Esophagus squamous epithelium (tissue), 5 donors: Measurements from ENCODE around the gene PARVG. TPM values are rescaled to one million over a fixed set of nuclear protein-coding genes. Genes with fewer than 3 reads are reported as not detected.

Experiments
- DNase-seq: peaks from one replicate; lab custom pipeline; 2025; lab: John Stamatoyannopoulos, UW
- H3K27ac ChIP-seq, 4 donors: fragments of 200-600 bp; sonication (generic); one replicate each; pipeline ENCODE4 v1.5.1; 2016 to 2019; ENCODE audit warnings: mild to moderate bottlenecking in 1 of 4
- H3K27me3 ChIP-seq, 4 donors: fragments of 200-600 bp; sonication (generic); 1 replicate in 3 of 4; 2 replicates in 1 of 4; pipeline versions ENCODE4 v1.5.1 to v1.6.0; 2017 to 2021; ENCODE audit warnings: antibody characterized with exemption in 1 of 4
- H3K36me3 ChIP-seq, 3 donors: fragments of 200-600 bp; sonication (generic); one replicate each; pipeline ENCODE4 v1.5.1; 2016 to 2019
- H3K4me1 ChIP-seq, 3 donors: fragments of 200-600 bp; sonication (generic); one replicate each; pipeline ENCODE4 v1.5.1; 2017 to 2019
- H3K4me3 ChIP-seq, 4 donors: fragments of 200-600 bp; sonication (generic); 1 replicate in 3 of 4; 2 replicates in 1 of 4; pipeline ENCODE4 v1.5.1; 2016 to 2019; ENCODE audit warnings: mild to moderate bottlenecking in 2 of 4, moderate library complexity in 1 of 4
- H3K9me3 ChIP-seq, 3 donors: fragments of 200-600 bp; sonication (generic); one replicate each; pipeline ENCODE4 v1.5.1; 2016 to 2019
- POLR2A ChIP-seq, 4 donors: fragments of 450-650 bp; IDR thresholded peaks; one replicate each; pipeline ENCODE4 v1.6.1; 2017; ENCODE audit warnings: antibody characterized with exemption in 4 of 4, mild to moderate bottlenecking in 4 of 4, moderate library complexity in 3 of 4
- WGBS, 2 donors: methylation state at CpG; one replicate each; pipeline ENCODE4 v1.1.5; 2018; 5-methylcytosine and 5-hydroxymethylcytosine counted together
- intact Hi-C: fragments of 100-400 bp; cut with DNase I; formaldehyde crosslinking; loops from one replicate; pipeline ENCODE4 v1.15.0; 2022
- total RNA-seq, 4 donors: library from RNA; depleted of rRNA; stranded (reverse); fragments of >200 nt; gene quantifications; one replicate each; pipeline ENCODE4 v1.1.0, GENCODE V29; 2016
- TF ChIP-seq, protein P1 (sequence below), 6 experiments: fragments of 450-650 bp in 4 of 6; fragments of 200-600 bp in 2 of 6; sonication (generic) in 2 of 6; IDR thresholded peaks; one replicate each; pipeline ENCODE4 v1.5.1; 2016 to 2019; ENCODE audit warnings: antibody characterized with exemption in 6 of 6, mild to moderate bottlenecking in 4 of 6, moderate library complexity in 4 of 6
- donor health status: DM: yes; HTN: yes; CAD: no.

PARVG gene
- total RNA-seq, 4 donors from 2014 or later, result 0.42 to 26.1 (median 2.2) TPM

- H3K4me1 ChIP-seq, result peaks cover 0 to 4% (median 0%) of the 10 kb centered on the region in 3 donors
- H3K9me3 ChIP-seq, result no peaks in the 10 kb centered on the region
- H3K4me3 ChIP-seq, result no peak overlapping the region
- 84 to 86% methylated on average over 10 of the region's 10 CpGs for WGBS, 2 donors
- TF ChIP-seq POLR2A (IDR thresholded peaks at IDR 0.05), result no peak
- TF ChIP-seq, protein P1, sequence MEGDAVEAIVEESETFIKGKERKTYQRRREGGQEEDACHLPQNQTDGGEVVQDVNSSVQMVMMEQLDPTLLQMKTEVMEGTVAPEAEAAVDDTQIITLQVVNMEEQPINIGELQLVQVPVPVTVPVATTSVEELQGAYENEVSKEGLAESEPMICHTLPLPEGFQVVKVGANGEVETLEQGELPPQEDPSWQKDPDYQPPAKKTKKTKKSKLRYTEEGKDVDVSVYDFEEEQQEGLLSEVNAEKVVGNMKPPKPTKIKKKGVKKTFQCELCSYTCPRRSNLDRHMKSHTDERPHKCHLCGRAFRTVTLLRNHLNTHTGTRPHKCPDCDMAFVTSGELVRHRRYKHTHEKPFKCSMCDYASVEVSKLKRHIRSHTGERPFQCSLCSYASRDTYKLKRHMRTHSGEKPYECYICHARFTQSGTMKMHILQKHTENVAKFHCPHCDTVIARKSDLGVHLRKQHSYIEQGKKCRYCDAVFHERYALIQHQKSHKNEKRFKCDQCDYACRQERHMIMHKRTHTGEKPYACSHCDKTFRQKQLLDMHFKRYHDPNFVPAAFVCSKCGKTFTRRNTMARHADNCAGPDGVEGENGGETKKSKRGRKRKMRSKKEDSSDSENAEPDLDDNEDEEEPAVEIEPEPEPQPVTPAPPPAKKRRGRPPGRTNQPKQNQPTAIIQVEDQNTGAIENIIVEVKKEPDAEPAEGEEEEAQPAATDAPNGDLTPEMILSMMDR (IDR thresholded peaks at IDR 0.05), result no peak
- peaks cover 0 to 6% (median 0%) of the 10 kb centered on the region in 3 donors for H3K36me3 ChIP-seq
- no peak overlapping the region for H3K27ac ChIP-seq
- DNase-seq, result no peak
- H3K27me3 ChIP-seq, result peaks cover 0 to 8% (median 0%) of the 10 kb centered on the region in 4 donors
- intact Hi-C loops, result no loop called here
Measured at GRCh38 chr22:44153710-44154109, 27.0 kb upstream of the PARVG start.

DNA sequence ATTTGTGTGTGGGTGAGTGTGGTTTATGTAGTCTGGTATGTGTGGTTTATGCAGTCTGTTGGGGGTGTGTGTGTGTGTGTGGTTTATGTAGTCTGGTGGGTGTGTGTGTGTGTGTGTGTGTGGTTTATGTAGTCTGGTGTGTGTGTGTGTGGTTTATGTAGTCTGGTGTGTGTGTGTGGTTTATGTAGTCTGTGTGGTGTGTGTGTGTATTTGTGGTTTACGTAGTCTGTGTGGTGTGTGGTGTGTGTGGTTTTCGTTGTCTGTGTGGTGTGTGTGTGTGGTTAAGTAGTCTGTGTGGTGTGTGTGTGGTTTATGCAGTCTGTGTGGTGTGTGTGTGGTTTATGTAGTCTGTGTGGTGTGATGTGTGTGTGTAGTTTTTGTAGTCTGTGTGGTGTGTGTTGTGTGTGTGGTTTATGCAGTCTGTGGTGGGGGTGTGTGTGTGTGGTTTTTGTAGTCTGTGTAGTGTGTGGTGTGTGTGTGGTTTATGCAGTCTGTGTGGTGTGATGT, 26.2 kb upstream of the PARVG start:
- DNase-seq, result no peak
- intact Hi-C loops, result no loop called here
- 61 to 86% methylated on average over 2 of the region's 2 CpGs for WGBS, 2 donors

GRCh38 chr22:44155115-44155514, 25.6 kb upstream of the PARVG start:
- peaks cover 0 to 17% (median 0%) of the 10 kb centered on the region in 3 donors for H3K4me1 ChIP-seq
- 92% methylated on average over 4 to 5 of the region's 14 CpGs for WGBS, 2 donors
- H3K36me3 ChIP-seq, result peaks cover 0 to 6% (median 0%) of the 10 kb centered on the region in 3 donors
- no peak for DNase-seq
- intact Hi-C loops, result no loop called here
- TF ChIP-seq, protein P1 (IDR thresholded peaks at IDR 0.05), result no peak
- TF ChIP-seq POLR2A (IDR thresholded peaks at IDR 0.05), result no peak
- no peaks in the 10 kb centered on the region for H3K27me3 ChIP-seq
- H3K4me3 ChIP-seq, result no peak overlapping the region
- H3K9me3 ChIP-seq, result no peaks in the 10 kb centered on the region
- H3K27ac ChIP-seq, result no peak overlapping the region

More for the DNA sequence above, 26.2 kb upstream of the PARVG start:
- H3K9me3 ChIP-seq, result no peaks in the 10 kb centered on the region
- H3K4me3 ChIP-seq, result no peak overlapping the region
- peaks cover 0 to 11% (median 0%) of the 10 kb centered on the region in 3 donors for H3K4me1 ChIP-seq
- H3K36me3 ChIP-seq, result peaks cover 0 to 6% (median 0%) of the 10 kb centered on the region in 3 donors
- H3K27ac ChIP-seq, result no peak overlapping the region
- H3K27me3 ChIP-seq, result no peaks in the 10 kb centered on the region
- TF ChIP-seq, protein P1 (IDR thresholded peaks at IDR 0.05), result no peak
- TF ChIP-seq POLR2A (IDR thresholded peaks at IDR 0.05), result no peak

GRCh38 chr22:44157916-44158618, 22.7 kb upstream of the PARVG start:
- Histone ChIP-seq H3K4me1 (peaks cover 0 to 21% (median 0%) of the 10 kb centered on the region in 3 donors), H3K4me3 (no peak overlapping the region), H3K36me3 (peaks cover 0 to 6% (median 0%) of the 10 kb centered on the region in 3 donors), H3K9me3 (no peaks in the 10 kb centered on the region), H3K27ac (peak overlapping the region in 1 of 4 donors; percentile 5), H3K27me3 (peaks cover 0 to 4% (median 0%) of the 10 kb centered on the region in 4 donors)
- no peak for DNase-seq
- no peak for TF ChIP-seq POLR2A (IDR thresholded peaks at IDR 0.05)
- TF ChIP-seq, protein P1 (IDR thresholded peaks at IDR 0.05), result no peak
- intact Hi-C loops, result no loop called here
- WGBS, 2 donors, result 89 to 91% methylated on average over 12 to 13 of the region's 13 CpGs

GRCh38 chr22:44158816-44159215, 21.9 kb upstream of the PARVG start:
- WGBS, 2 donors, result 30 to 60% methylated on average over 8 of the region's 8 CpGs
- TF ChIP-seq, protein P1 (IDR thresholded peaks at IDR 0.05), result no peak
- no peak for TF ChIP-seq POLR2A (IDR thresholded peaks at IDR 0.05)
- peaks cover 0 to 21% (median 0%) of the 10 kb centered on the region in 3 donors for H3K4me1 ChIP-seq
- peaks cover 0 to 4% (median 0%) of the 10 kb centered on the region in 4 donors for H3K27me3 ChIP-seq
- DNase-seq, result no peak
- intact Hi-C loops, result no loop called here
- no peaks in the 10 kb centered on the region for H3K9me3 ChIP-seq
- H3K27ac ChIP-seq, result peak overlapping the region in 1 of 4 donors; percentile 5
- H3K4me3 ChIP-seq, result no peak overlapping the region
- peaks cover 0 to 12% (median 0%) of the 10 kb centered on the region in 3 donors for H3K36me3 ChIP-seq
